SK-MEL-5 (cell line): ENCODE measurements around the gene SPESP1. TPM values are rescaled to one million over a fixed set of nuclear protein-coding genes. Genes with fewer than 3 reads are reported as not detected.

Experiments used
- DNase-seq: peaks from one replicate; pipeline ENCODE4 v3.0.0-alpha.2; 2016; ENCODE audit warnings: low read depth, low spot score
- in situ Hi-C: cut with HindIII; loops from 2 replicates; pipeline ENCODE4 v1.10.0; 2016; ENCODE audit warnings: low sequenced_read_pairs, high pct_unique_total_duplicates, low pct_unique_long_range_greater_than_20kb
- total RNA-seq: library from RNA; depleted of rRNA; stranded (reverse); fragments of >200 nt; shearing (Covaris generic); gene quantifications from 2 replicates; pipeline ENCODE4 v1.2.3, GENCODE V29; 2014; rRNA removed

SPESP1 gene
- total RNA-seq, 1 experiment from 2014 or later, result 159 TPM

DNA sequence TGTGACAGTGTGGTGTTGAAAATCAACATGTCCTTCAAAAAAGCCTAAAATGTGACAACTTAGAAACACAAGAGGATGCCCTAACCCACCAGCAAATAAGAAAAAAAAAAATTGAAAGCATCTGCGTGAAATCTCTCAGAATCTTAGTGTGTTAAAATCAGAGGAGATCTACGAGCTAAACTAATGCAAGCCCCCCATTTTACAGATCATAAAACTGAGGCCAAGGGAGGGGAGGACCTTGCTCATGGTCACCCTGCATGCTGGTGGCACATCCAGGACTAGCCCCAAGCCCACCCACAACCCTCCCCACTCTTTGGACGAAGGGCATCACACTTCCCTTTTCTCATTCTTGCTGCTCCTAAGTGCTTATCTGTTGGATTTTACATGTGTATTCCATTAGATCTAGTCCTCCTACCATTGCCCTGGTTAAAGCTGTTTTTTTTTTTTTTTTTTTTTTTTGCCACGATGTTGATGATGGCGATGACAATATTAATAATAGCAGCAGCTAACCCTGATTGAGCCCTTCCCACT lies 55.1 kb downstream of the SPESP1 start:
- in situ Hi-C loops, result no loop called here
- DNase-seq, result no peak

DNA sequence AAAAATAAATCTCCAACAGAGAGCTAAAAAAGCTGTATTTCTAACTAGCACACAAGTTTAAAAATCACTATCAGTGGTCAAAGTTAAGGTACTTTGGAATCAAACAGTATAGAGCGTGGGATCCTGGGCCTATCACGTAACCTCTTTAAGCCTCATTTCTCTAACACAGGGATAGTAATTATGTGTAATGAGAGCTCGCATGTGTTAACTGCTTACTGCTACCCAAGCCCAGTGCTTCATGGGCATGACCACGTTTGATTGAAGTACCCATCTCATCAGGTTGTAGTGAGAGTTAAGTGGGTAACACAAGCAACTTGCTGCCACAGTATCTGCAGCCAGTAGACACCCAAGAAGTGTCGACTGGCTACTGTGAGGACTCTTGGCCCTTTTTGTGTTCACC lies 56.0 kb downstream of the SPESP1 start:
- in situ Hi-C loops, result no loop called here

DNA sequence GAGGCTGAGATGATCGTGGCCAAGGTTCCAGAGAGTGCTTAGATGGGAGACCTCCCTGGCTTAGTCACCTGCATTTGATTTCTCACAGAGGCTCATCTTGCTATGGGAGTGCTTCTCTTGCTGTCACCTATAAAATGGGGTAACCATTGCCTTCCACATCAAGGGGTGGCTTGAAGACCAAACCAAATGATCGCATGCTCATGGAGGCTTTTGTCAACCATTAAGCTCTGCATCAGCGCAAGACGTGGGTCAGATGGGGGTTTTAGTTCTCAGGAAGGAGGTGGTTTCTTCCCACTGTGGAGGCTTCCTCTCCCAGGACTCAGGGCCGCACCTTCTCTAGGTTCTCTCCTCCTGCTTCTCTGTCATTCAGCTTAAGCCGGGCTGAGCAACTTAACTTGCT lies 56.8 kb downstream of the SPESP1 start:
- DNase-seq, result no peak
- in situ Hi-C loops, result no loop called here

More for the DNA sequence above, 56.0 kb downstream of the SPESP1 start:
- DNase-seq, result no peak

DNA sequence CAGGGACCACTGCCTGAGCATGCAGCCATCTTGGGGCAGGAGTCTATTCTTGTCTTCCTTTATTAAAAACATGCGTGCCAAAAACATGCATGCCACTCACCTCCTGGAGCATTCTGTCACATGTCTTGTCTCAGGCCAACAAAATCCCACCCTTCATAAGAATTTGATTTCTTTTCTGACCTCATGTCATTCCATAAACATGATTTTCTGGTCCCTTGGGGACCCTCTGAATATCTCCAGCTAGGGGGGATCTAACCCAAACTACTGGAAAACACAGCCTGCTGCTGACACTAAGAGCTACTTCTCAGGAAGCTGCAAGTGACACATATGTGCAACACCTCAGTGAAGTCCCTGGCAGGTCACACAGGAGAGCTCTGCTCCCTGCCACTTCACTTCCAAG lies 57.4 kb downstream of the SPESP1 start:
- no peak for DNase-seq
- in situ Hi-C loops, result no loop called here

DNA sequence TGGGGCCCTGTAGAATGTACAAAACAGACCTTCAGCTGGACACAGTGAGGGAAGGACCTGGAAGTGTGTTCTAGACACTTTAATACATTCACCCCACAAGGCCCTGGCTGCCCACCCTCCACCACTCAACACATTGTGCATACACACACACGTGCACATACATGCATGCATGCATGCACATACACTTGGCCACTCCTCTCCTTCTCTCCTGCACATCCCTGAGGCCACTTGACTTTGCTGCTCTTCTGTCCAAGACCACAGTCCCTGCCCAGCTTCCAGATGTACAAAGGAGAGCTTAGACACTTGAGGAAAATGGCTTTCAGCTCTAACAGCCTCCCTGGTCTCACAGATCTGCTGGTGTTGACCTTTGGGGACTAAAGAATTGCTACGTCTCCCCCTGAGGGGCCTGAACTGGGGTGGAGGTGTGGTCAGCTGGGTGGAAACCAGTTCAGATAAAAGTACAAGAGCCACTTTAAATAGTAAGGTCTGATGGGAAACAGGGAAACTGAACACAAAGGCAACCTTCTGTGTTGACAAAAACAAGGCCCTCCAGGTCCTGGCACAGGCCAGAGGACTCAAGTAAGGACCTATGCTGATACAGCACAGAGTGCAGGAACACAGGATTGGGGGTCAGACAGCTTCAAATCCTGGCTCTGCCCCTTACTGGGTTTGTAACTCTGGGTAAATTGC lies 59.4 kb downstream of the SPESP1 start:
- DNase-seq, result no peak
- in situ Hi-C loops, result no loop called here

DNA sequence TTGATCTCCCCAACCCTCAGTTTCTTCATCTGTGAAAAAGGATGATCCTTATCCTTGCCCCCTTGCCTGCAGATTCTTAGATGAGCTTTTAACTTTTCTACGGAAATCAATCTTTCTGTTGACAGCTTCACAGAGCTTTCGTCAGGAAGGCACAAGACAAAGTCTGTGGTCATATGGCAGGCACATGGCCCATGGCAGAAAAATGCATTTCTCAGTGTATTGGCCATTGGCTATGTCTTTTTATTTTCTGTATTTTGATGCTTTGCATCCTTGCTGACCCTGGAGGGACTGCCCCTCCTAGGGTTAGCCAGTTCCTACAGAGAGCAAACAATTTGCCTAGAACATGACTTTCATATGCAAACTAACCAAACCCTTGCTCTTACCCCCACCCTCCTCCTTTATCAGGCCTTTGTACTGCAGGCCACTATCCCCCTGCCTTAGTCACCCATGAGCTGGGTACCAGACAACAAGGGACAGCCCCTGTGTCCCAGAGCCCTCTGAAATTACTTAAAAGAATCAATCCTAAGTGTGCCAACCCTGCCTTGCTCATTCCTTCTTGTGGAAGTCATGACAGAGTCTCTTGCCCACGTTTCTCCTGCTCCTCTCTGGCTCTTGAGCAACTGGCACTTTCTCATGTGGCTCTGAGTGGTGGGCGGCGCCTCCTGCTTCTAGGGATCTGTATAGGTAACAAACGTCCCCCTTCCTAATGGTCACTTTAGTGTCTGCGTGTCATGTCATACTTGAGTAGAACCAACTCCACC lies 60.1 kb downstream of the SPESP1 start:
- no peak for DNase-seq
- in situ Hi-C loops, result no loop called here

DNA sequence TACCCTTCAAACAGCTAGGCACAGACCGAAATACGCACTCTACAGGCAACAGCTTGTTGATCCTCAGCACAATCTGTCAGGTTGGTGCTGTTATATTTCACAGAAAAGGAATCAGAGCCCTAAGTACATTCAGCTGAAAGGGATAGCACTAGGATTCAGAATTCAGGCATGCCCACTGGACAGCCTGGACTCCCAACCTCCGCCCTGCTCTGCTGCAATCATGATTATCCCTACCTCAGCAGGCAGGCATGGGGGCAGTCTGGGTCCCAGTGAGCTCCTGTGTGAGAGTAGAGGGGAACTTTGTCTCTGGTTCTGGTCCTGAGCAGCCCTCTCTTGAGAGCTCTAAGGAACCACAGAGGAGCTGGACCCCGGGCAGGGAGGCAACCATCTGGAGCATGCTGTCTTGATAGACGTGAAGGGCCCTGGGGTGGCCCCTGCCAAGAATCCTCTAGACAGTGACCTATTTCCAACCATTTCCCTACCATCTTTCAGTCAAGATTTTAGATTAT lies 60.7 kb downstream of the SPESP1 start:
- in situ Hi-C loops, result no loop called here
- no peak for DNase-seq

DNA sequence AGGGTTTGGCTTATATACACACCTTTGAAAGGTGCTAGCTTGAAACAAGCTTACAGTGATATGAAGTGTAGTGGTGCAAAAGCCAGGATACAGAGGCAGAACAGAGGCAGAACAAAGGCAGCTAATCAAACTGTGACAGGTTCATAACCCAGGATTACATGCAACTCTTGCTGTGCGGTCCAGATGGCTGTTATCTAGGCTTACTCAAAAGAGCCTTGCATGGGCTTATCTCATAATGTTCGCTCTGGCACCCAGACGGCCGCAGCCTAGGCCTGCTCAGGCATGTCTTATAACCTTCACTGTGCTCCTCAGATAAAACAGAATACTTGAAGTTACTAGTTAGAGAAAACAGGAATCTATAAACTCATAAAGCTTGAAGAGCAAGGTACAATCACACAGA lies 61.4 kb downstream of the SPESP1 start:
- in situ Hi-C loops, result no loop called here

DNA sequence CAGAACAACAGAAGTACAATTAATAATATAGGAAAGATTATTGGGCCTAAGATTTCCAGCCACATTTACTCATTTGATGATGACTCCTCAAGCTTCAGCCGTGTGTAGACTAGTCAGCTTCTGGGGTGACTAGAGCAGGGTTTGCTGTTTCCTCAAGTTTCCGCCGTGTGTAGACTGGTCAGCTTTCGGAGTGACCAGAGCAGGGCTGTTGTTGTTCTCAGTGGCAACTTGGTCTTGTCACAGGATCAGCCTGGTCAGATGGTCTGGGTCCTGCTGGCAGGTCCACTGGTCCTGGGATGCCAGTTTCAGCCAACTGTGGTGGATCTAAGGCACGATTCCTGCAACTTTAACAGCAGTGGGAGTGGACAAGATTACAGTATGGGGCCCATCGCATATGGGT lies 62.4 kb downstream of the SPESP1 start:
- in situ Hi-C loops, result no loop called here
- no peak for DNase-seq

More for the DNA sequence above, 61.4 kb downstream of the SPESP1 start:
- DNase-seq, result no peak

DNA sequence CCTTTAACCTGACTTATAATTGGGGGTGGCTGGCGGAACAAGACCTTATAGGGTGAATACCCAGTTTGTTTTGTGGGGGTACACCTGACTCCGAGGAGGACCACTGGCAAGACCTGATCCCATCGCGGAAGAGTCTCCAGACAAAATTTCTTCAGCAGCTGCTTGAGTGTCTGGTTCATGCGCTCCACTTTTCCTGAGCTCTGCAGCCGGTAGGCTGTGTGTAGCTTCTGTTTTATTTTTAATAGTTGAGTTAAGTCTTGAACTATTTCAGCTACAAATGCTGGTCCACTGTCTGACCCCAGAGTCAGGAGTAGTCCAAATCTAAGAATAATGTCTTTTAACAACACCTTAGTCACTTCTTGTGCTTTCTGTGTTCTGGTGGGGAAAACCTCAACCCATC lies 63.0 kb downstream of the SPESP1 start:
- in situ Hi-C loops, result no loop called here

DNA sequence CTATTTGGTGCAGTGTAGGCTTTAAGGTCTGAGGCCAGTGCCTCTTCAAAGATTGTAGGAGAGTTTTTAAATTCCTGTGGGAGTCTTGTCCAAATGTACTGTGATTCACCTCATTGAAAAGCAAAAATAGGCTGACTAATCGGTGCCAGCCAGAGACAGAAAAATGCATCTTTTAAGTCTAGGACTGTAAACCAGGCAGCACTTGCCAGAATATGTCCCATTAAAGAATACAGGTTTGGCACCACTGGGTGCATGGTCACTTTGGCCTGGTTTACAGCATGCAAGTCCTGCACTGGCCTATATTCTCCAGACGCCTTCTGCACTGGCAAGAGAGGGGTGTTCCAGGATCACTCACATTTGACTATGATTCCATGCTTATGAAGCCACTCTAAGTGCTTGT lies 63.8 kb downstream of the SPESP1 start:
- in situ Hi-C loops, result no loop called here
- no peak for DNase-seq

More for the DNA sequence above, 63.0 kb downstream of the SPESP1 start:
- DNase-seq, result no peak

DNA sequence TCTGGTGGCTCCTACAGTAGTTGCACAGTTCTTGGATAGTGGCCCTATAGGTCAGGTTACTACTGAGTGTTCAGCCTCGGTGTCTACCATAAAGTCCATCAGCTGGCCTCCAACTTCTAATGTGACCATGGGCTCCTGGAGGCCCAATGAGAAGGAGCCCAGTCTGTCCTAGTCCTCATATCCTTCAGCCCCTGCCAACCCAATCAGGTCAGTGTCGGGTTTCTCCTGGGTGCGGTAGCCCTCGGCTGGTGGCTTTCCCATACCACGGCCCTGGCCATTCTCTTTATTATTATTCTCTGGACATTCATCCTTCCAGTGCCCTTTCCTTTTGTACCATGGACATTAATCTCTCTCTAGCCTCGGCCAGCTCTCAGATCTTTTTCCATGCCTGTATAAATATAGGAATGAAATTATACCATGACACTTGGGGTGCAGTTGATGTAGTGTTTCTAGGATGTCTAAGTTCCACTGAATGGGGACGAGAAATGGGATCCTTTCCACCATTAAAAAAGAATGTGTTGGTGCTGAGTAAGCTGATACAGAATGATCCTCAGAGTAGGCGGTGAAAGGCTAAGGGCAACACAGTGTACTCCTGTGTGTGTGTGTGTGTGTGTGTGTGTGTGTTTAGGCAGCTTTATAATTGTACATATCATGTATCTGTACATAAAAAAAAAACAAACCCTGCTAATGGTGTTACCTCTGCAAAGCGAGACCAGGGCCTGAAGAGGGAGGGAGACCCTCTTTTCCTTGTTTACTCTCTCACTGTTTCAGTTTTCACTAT lies 64.8 kb downstream of the SPESP1 start:
- no peak for DNase-seq
- in situ Hi-C loops, result no loop called here

Other genes with a start within 250 kb of the SPESP1 start
- gene ANP32A, start 109.6 kb upstream of the SPESP1 start, total RNA-seq, result 60.4 and 76.0 TPM in 2 replicates
- gene NOX5, start 84.2 kb downstream of the SPESP1 start, total RNA-seq, result 4.0 TPM in 2 replicates
- 41.9 and 43.3 TPM in 2 replicates for gene GLCE, start 230.1 kb downstream of the SPESP1 start, total RNA-seq